GOT3 (cell line): ENCODE results near the gene ZNF501.
A peak's percentile ranks its signal among the peaks of the same experiment; 100 is the strongest.

ENCODE experiments used
- DNase-seq: peaks from one replicate; lab custom pipeline; 2025; ENCODE audit warnings: mixed read lengths; lab: John Stamatoyannopoulos, UW

ZNF501 gene

GRCh38 chr3:44729384-44729910 is at the start of gene ZNF501:
Gene ZNF501 (plus strand): TSS chr3:44729635. CDS start chr3:44734422, 4,787 bp downstream.
- DNase-seq = peak; percentile 46

- DNase-seq = no peak
These were observed 48.4 kb upstream of the ZNF501 start for GRCh38 chr3:44680921-44681455.

- no peak for DNase-seq
These were observed 47.1 kb upstream of the ZNF501 start for GRCh38 chr3:44682182-44682896.

DNA sequence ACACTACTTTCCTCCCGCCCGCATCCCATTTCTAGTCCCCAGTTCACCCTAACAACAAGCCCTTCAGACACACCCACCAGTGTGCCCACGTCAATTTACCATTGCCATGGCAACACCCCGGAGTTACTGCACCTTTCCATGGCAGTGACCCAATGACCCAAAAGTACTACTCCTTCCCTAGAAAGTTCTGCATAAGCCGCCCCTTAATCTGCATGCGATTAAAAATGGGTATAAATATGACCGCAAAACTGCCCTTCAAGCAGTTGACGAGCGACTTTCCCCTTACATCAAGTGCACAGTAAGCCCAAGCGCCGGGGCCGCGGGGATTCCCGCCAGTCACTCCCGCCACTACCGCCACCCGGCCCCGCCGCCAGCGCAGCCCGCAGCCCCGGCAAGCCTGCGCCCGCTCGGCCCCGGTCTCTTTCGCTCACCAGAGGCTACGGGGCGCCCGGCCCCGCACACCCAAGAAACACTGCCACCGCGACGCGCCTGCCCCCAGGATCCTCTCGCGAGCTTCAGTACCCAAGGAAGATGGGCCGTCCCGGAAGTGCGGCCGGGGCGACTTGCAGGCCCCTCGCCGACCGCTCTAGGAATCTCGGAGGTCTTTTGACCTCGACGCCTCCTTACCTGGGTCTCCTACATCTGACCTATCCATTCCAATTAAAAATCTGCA is 44.2 kb upstream of the ZNF501 start:
- DNase-seq = peak; percentile 8

- no peak for DNase-seq
These were observed 41.5 kb upstream of the ZNF501 start for GRCh38 chr3:44687898-44688297.

- DNase-seq = peak; percentile 19
These were observed 16.9 kb upstream of the ZNF501 start, which contains the start of gene ZNF502 for GRCh38 chr3:44712455-44713075. Gene ZNF502 (plus strand): TSS chr3:44712660. CDS start chr3:44720262, 7,602 bp downstream.

DNA sequence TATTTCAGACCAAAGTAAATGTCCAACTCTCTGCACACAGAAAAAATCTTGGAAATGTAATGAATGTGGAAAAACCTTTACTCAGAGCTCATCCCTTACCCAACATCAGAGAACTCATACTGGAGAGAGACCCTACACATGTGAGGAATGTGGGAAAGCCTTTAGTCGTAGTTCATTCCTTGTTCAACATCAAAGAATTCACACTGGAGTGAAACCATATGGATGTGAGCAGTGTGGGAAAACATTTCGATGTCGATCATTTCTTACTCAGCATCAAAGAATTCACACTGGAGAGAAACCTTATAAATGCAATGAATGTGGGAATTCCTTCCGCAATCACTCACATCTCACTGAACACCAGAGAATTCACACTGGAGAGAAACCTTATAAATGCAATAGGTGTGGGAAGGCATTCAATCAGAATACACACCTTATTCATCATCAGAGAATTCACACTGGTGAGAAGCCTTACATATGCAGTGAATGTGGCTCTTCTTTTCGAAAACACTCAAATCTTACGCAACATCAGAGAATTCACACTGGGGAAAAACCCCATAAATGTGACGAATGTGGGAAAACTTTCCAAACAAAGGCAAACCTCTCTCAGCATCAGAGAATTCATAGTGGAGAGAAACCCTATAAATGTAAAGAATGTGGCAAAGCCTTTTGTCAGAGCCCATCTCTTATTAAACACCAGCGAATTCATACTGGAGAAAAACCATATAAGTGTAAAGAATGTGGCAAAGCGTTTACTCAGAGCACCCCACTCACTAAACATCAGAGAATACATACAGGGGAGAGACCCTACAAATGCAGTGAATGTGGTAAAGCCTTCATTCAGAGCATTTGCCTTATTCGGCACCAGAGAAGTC is 8.0 kb upstream of the ZNF501 start:
- no peak for DNase-seq

GRCh38 chr3:44722103-44722401 is 7.4 kb upstream of the ZNF501 start:
- DNase-seq = no peak

DNA sequence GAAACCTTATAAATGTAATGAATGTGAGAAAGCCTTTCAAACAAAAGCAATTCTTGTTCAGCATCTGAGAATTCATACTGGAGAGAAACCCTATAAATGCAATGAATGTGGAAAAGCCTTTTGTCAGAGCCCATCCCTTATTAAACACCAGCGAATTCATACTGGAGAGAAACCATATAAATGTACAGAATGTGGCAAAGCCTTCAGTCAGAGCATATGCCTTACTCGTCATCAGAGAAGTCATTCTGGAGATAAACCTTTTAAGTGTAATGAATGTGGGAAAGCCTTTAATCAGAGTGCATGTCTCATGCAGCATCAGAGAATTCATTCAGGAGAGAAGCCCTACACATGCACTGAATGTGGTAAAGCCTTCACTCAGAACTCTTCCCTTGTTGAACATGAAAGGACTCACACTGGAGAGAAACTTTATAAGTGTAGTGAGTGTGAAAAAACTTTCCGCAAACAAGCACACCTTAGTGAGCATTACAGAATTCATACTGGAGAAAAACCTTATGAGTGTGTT is 5.3 kb downstream of the ZNF501 start:
- DNase-seq = no peak

DNA sequence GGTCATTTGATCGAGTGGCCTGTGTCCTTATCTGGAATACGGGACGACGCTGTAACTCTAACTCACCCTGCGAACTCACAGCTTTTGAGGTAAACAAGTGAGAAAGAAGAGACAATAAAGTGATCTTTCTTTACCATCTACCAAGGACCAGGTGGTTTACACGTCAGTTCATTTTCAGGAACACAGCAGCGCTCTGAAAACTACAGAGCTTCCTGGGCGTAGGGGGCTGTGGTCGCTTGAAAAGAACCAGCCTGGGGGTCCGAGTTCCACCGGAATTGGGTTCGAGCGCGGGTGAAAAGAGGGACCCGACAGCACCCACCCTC is 31.6 kb downstream of the ZNF501 start:
- DNase-seq = no peak

GRCh38 chr3:44761424-44762169 is 32.2 kb downstream of the ZNF501 start, which contains the start of the genes KIAA1143 and KIF15:
Gene KIAA1143 (minus strand): TSS chr3:44761619. CDS start chr3:44761602, 17 bp downstream.
Gene KIF15 (plus strand): TSS chr3:44761794. CDS start chr3:44761866, 72 bp downstream.
- peak; percentile 77 for DNase-seq

DNA sequence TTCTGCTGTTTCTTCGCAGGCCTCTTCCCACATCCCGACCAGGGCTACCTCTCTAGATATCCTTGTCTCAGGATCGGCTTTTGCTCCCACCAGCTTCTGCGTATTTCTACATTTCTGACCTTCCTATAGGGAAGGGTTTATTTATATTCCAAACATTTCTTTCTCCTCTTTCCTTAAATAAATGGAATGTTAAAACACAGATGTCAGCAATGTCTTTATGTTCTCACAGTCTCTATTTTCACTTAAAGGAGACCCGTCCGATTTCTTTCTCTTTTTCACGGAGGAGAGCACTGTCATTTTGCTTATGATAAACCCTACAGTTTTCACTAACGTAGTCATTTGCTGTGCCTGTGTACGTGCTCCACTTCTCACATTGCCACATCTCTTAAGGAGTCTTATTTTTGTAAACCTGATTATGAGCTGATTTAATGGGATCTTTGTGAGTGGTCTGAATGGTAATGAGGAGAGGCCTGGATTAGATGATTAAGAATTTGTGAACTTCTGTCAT is 32.8 kb downstream of the ZNF501 start:
- DNase-seq = no peak

- no peak for DNase-seq
These were observed 33.3 kb downstream of the ZNF501 start for GRCh38 chr3:44762690-44763089.

- DNase-seq = no peak
These were observed 34.8 kb downstream of the ZNF501 start for GRCh38 chr3:44764248-44764647.

- no peak for DNase-seq
These were observed 42.1 kb downstream of the ZNF501 start for GRCh38 chr3:44771424-44772098.

GRCh38 chr3:44772099-44772442 is 42.6 kb downstream of the ZNF501 start:
- DNase-seq = no peak

GRCh38 chr3:44782891-44783290 is 53.5 kb downstream of the ZNF501 start:
- DNase-seq = no peak
